SU-DHL-6 (cell line): Measurements from ENCODE around the gene SHISA7.

Experiments used
- EZH2phosphoT487 ChIP-seq: fragments of 200-600 bp; sonication (generic), shearing (Covaris generic); conservative IDR thresholded peaks from 2 replicates; pipeline ENCODE4 v1.6.1; 2018; ENCODE audit warnings: mild to moderate bottlenecking, antibody characterized with exemption, low read length, moderate library complexity, mixed read lengths
- TF ChIP-seq, protein P1 (sequence below): fragments of 200-600 bp; sonication (generic); IDR thresholded peaks from one replicate; pipeline ENCODE4 v1.5.1; 2017; ENCODE audit warnings: antibody characterized with exemption, mild to moderate bottlenecking, low read length, moderate library complexity; ENCODE audit not compliant: insufficient read depth, poor library complexity, severe bottlenecking

- TF ChIP-seq, protein P1, sequence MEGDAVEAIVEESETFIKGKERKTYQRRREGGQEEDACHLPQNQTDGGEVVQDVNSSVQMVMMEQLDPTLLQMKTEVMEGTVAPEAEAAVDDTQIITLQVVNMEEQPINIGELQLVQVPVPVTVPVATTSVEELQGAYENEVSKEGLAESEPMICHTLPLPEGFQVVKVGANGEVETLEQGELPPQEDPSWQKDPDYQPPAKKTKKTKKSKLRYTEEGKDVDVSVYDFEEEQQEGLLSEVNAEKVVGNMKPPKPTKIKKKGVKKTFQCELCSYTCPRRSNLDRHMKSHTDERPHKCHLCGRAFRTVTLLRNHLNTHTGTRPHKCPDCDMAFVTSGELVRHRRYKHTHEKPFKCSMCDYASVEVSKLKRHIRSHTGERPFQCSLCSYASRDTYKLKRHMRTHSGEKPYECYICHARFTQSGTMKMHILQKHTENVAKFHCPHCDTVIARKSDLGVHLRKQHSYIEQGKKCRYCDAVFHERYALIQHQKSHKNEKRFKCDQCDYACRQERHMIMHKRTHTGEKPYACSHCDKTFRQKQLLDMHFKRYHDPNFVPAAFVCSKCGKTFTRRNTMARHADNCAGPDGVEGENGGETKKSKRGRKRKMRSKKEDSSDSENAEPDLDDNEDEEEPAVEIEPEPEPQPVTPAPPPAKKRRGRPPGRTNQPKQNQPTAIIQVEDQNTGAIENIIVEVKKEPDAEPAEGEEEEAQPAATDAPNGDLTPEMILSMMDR: peak; percentile 76
- TF ChIP-seq EZH2phosphoT487: no peak
These were observed 11.7 kb upstream of the SHISA7 start for GRCh38 chr19:55454787-55455243.
